Left kidney (tissue), 2 donors: Measurements from ENCODE around the gene SMIM21. TPM values are rescaled to one million over a fixed set of nuclear protein-coding genes. Genes with fewer than 3 reads are reported as not detected.

Experiments
- DNase-seq: peaks from one replicate; pipeline ENCODE4 v3.0.0-alpha.2; 2013
- polyA plus RNA-seq: library from polyadenylated mRNA; unstranded; fragments of 120-200 nt; gene quantifications from one replicate; pipeline ENCODE4 v1.2.1, GENCODE V29; 2013; ENCODE audit not compliant: insufficient read length

The SMIM21 gene
- polyA plus RNA-seq, 1 donor = 0.17 TPM

- no peak for DNase-seq
These were observed 51.5 kb downstream of the SMIM21 start for GRCh38 chr18:75376004-75376403.

GRCh38 chr18:75375341-75375740 lies 52.2 kb downstream of the SMIM21 start:
- no peak for DNase-seq

- no peak for DNase-seq
These were observed 53.0 kb downstream of the SMIM21 start for GRCh38 chr18:75374466-75374865.

- no peak for DNase-seq
These were observed 58.3 kb downstream of the SMIM21 start for GRCh38 chr18:75369026-75369721.

- no peak for DNase-seq
These were observed 61.7 kb downstream of the SMIM21 start for GRCh38 chr18:75365837-75366236.

GRCh38 chr18:75365254-75365629 lies 62.3 kb downstream of the SMIM21 start:
- no peak for DNase-seq

GRCh38 chr18:75364512-75365253 lies 62.8 kb downstream of the SMIM21 start:
- DNase-seq = no peak

- no peak for DNase-seq
These were observed 63.9 kb downstream of the SMIM21 start for GRCh38 chr18:75363446-75364225.

- no peak for DNase-seq
These were observed 65.1 kb downstream of the SMIM21 start for GRCh38 chr18:75362435-75362834.

GRCh38 chr18:75360941-75361340 lies 66.6 kb downstream of the SMIM21 start:
- DNase-seq = no peak

GRCh38 chr18:75360215-75360614 lies 67.3 kb downstream of the SMIM21 start:
- peak; percentile 42 for DNase-seq

Other genes starting within 250 kb of the SMIM21 start
- 52.0 TPM for gene PTGR3, start 218.6 kb downstream of the SMIM21 start, polyA plus RNA-seq
- 33.2 TPM for gene TSHZ1, start 216.9 kb downstream of the SMIM21 start, polyA plus RNA-seq